ENCODE results near the gene PRCC. TPM values are rescaled to one million over a fixed set of nuclear protein-coding genes. Genes with fewer than 3 reads are reported as not detected.

The PRCC gene
- total and polyA plus RNA-seq, 2 of the 4 experiments (the other 2 are of a cell fraction) = 10.6 to 59.6 TPM

DNA sequence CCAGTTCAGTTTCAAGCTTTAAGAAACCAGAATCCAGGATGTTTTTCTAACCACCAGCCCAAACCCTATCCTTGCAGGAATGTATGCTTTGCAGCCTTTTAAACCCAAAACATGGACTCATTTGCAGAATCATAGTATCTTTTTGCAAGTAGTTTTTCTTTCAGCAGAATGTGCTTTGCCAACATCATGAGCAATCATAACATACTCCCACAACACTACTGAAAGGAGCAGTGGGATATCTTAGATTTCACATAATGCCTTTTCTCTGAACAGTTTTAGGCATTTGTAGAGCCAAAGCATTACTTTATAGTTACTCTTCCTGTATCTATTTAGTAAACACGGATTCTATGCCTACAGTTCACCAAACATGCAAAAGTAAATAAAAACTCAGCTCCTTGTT, 59.3 kb downstream of the PRCC start:
- no peaks in the 10 kb centered on the region for H3K36me3 ChIP-seq (ENCODE audit: control insufficient read depth, insufficient read depth, low read length)
- no peak overlapping the region for H4K91ac ChIP-seq (ENCODE audit: insufficient read depth, low read depth, low read length)
- H2AK5ac ChIP-seq (ENCODE audit: low read depth, low read length) = no peak overlapping the region
- no peak overlapping the region for H4K5ac ChIP-seq (ENCODE audit: low read depth, low read length)
- no peak overlapping the region for H2BK120ac ChIP-seq (ENCODE audit: low read depth, low read length)
- H2BK20ac ChIP-seq (ENCODE audit: low read depth, low read length) = no peak overlapping the region
- H3K79me1 ChIP-seq (ENCODE audit: low read depth in 1 of 2, low read length in 2 of 2) = no peaks in the 10 kb centered on the region
- WGBS, 2 experiments (ENCODE audit: extremely low coverage in 2 of 2, insufficient read length in 1 of 2) = no CpG with 5 or more reads among the region's 1 CpG
- CTCF ChIA-PET = no interaction called here
- no peak overlapping the region for H3K4ac ChIP-seq (ENCODE audit: low read depth, low read length)
- H2AK9ac ChIP-seq (replicated peaks; ENCODE audit: low read depth, low read length, poor library complexity) = no peak overlapping the region
- DNase-seq (peak; percentile 34), ATAC-seq (ENCODE audit: low read depth) (peak; percentile 42; the same call in 1 of the 2 replicates)
- H3K4me3 ChIP-seq (ENCODE audit: insufficient read depth, low read depth, low read length) = no peak overlapping the region
- H3K9ac ChIP-seq (ENCODE audit: low read depth, low read length) = no peak overlapping the region
- no peaks in the 10 kb centered on the region for H3K9me1 ChIP-seq (ENCODE audit: insufficient read depth, low read length)
- H3K4me1 ChIP-seq (ENCODE audit: control insufficient read depth, insufficient read depth, low read length) = no peaks in the 10 kb centered on the region
- H4K8ac ChIP-seq (ENCODE audit: low read depth in 2 of 2, low read length in 2 of 2) = no peak overlapping the region
- in situ Hi-C loops (cut with MboI; ENCODE audit: low sequenced_read_pairs) (no loop called here), intact Hi-C loops (cut with micrococcal nuclease) (no loop called here), dilution Hi-C loops (cut with HindIII; ENCODE audit: low sequenced_read_pairs, unreplicated experiment) (no loop called here)
- POLR2A ChIA-PET (ENCODE audit: unreplicated experiment) = interaction anchor here (0.6 kb wide), 1 partner anchor 17 kb away, joined by 6 read pairs; no protein-coding TSS in a partner anchor
- H3K27me3 ChIP-seq (ENCODE audit: control insufficient read depth, insufficient read depth, low read length) = peaks cover 58% of the 10 kb centered on the region
- H3K14ac ChIP-seq (replicated peaks; ENCODE audit: low read depth, low read length) = no peak overlapping the region
- no peak overlapping the region for H3K4me2 ChIP-seq (ENCODE audit: low read depth, low read length)
- no peak overlapping the region for H3K23ac ChIP-seq (ENCODE audit: low read depth, low read length)
- no peak overlapping the region for H3K56ac ChIP-seq (ENCODE audit: extremely low read depth, insufficient read depth, low read length)
- BruUV-seq (replicated peaks) = no TSS peak
- no peak overlapping the region for H2BK5ac ChIP-seq (ENCODE audit: low read depth, low read length, poor library complexity, severe bottlenecking)
- H4K20me1 ChIP-seq (ENCODE audit: insufficient read depth, low read length) = no peaks in the 10 kb centered on the region
- no peak overlapping the region for H2AFZ ChIP-seq (replicated peaks; ENCODE audit: low read length, poor library complexity)
- H2BK15ac ChIP-seq (ENCODE audit: low read depth, low read length) = no peak overlapping the region
- no peak for TF ChIP-seq CEBPB (IDR thresholded peaks at IDR 0.05; ENCODE audit: low read depth, low read length)
- no peak for TF ChIP-seq BHLHE40 (IDR thresholded peaks at IDR 0.05; ENCODE audit: low read depth, low read length)
- no peak for TF ChIP-seq SMC3 (IDR thresholded peaks at IDR 0.05; ENCODE audit: low read depth, low read length)
- no peak for TF ChIP-seq MAFK (IDR thresholded peaks at IDR 0.05; ENCODE audit: low read depth, low read length)
- no peak for TF ChIP-seq NFE2L2 (IDR thresholded peaks at IDR 0.05; ENCODE audit: low read depth, low read length)
- TF ChIP-seq USF2 (IDR thresholded peaks at IDR 0.05; ENCODE audit: low read depth, low read length) = no peak
- TF ChIP-seq RAD21 (IDR thresholded peaks at IDR 0.05; ENCODE audit: low read length) = no peak
- TF ChIP-seq FOS (IDR thresholded peaks at IDR 0.05; ENCODE audit: low read depth, low read length) = no peak
- TF ChIP-seq RCOR1 (IDR thresholded peaks at IDR 0.05; ENCODE audit: insufficient replicate concordance, low read length) = no peak
- no peak for TF ChIP-seq CHD1 (IDR thresholded peaks at IDR 0.05; ENCODE audit: low read depth, low read length)
- TF ChIP-seq, protein P1, sequence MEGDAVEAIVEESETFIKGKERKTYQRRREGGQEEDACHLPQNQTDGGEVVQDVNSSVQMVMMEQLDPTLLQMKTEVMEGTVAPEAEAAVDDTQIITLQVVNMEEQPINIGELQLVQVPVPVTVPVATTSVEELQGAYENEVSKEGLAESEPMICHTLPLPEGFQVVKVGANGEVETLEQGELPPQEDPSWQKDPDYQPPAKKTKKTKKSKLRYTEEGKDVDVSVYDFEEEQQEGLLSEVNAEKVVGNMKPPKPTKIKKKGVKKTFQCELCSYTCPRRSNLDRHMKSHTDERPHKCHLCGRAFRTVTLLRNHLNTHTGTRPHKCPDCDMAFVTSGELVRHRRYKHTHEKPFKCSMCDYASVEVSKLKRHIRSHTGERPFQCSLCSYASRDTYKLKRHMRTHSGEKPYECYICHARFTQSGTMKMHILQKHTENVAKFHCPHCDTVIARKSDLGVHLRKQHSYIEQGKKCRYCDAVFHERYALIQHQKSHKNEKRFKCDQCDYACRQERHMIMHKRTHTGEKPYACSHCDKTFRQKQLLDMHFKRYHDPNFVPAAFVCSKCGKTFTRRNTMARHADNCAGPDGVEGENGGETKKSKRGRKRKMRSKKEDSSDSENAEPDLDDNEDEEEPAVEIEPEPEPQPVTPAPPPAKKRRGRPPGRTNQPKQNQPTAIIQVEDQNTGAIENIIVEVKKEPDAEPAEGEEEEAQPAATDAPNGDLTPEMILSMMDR (conservative IDR thresholded peaks at IDR 0.05; ENCODE audit: low read depth, low read length) = no peak
- no peak overlapping the region for H3K27ac ChIP-seq (ENCODE audit: insufficient read depth, low read length)
- H3K18ac ChIP-seq (ENCODE audit: low read depth, low read length) = no peak overlapping the region
- no peaks in the 10 kb centered on the region for H3K9me3 ChIP-seq (ENCODE audit: control insufficient read depth, insufficient read depth, low read length)

Data from IMR-90 (cell line).